H7 (cell line): ENCODE measurements around the gene RNF111. TPM values are rescaled to one million over a fixed set of nuclear protein-coding genes. Genes with fewer than 3 reads are reported as not detected.

Experiments
- DNase-seq: peaks from one replicate; pipeline ENCODE4 v3.0.0; 2012
- H3K27me3 ChIP-seq: 2 replicates; pipeline ENCODE4 v1.6.0; 2011; ENCODE audit warnings: mild to moderate bottlenecking, low read length; ENCODE audit not compliant: control insufficient read depth, insufficient read depth
- H3K36me3 ChIP-seq: replicated peaks from 2 replicates; pipeline ENCODE4 v1.5.1; 2011; ENCODE audit warnings: low read length; ENCODE audit not compliant: control insufficient read depth, insufficient read depth
- H3K4me3 ChIP-seq: 2 replicates; pipeline ENCODE4 v1.5.1; 2011; ENCODE audit warnings: low read depth, mild to moderate bottlenecking, control low read depth, low read length, moderate library complexity; ENCODE audit not compliant: insufficient read depth
- total RNA-seq: library from RNA; depleted of rRNA; stranded (reverse); fragments of >200 nt; shearing (Covaris generic); gene quantifications from 2 replicates; pipeline ENCODE4 v1.2.3, GENCODE V29; 2014; rRNA removed

Gene RNF111
- 13.8 and 19.0 TPM in 2 replicates for total RNA-seq

DNA sequence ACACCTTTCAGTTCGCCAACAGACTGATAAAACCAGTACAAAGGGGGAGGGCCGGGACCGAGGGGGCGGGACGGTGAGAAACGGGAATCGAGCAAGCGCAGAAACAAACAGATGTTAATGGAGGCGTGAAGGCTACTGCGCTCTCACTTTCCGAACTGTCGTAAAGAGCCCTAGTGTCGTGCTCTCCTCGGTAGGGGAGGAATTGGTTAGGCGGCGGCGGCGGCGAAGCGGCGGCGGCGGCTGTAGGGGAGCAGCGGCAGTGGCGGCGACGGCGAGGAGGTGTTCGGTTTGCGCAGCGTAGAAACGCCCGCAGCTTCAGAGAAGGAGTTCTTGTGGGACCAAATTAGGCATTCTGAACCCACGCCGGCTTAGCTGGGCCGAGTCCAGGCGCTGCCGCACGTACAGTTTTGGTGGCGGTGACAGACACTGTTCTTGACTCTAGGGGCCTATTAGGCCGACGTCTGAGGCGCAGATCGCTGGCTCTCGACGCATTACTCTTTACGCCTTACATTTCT is at the start of gene RNF111:
Gene RNF111, plus strand, starts transcription at position 173 of the 515 bp plus-strand sequence. CDS start 43,160 bp downstream, outside the sequence.
- H3K27me3 ChIP-seq, result no peaks in the 10 kb centered on the region
- H3K4me3 ChIP-seq, result peak within 1 kb of the TSS; percentile 96
- peak; percentile 89 for DNase-seq
- no peaks in the 10 kb centered on the region; the same call in none of the 2 replicates for H3K36me3 ChIP-seq

DNA sequence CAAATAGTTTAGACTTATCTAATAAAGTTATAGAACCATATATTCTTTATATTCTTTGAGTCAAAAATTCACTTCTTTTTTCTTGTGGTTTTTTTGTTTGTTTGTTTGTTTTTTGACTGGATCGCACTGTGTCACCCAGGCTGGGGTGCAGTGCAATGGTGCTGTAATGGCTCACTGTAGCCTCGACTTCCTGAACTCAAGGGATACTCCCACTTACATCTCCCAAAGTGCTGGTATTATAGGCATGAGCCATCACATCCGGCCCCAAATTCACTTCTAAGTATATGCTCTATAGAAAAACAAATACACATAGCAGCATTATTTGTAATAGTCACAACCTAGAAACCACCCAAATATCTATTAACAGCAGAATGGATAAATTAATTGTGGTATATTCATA is 40.3 kb upstream of the RNF111 start:
- no peaks in the 10 kb centered on the region for H3K27me3 ChIP-seq

GRCh38 chr15:58951388-58952007 is 36.0 kb upstream of the RNF111 start:
- DNase-seq, result no peak
- H3K36me3 ChIP-seq, result no peaks in the 10 kb centered on the region
- H3K27me3 ChIP-seq, result no peaks in the 10 kb centered on the region
- H3K4me3 ChIP-seq, result no peak overlapping the region

More for the DNA sequence above, 40.3 kb upstream of the RNF111 start:
- no peak overlapping the region for H3K4me3 ChIP-seq
- no peaks in the 10 kb centered on the region for H3K36me3 ChIP-seq
- DNase-seq, result no peak

DNA sequence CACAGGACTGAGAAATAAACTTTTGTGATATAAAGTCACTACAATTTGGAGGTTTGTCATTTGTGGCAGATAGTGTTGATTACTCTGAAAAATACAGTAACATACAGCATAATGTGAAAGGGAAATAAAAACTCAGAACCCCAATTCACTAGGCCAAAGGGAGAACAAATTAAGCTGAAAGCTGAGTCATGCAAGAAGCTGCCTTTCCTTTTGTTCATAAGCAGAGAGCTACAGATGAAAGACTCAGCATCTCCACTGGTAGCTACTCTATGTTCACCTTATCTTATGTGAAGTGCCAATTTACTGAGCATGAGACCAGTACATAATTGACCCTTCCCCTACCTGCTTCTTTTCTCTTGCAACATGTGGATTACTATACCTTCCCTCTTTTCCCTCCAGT is 34.7 kb upstream of the RNF111 start:
- H3K36me3 ChIP-seq, result no peaks in the 10 kb centered on the region
- H3K4me3 ChIP-seq, result no peak overlapping the region
- H3K27me3 ChIP-seq, result no peaks in the 10 kb centered on the region
- no peak for DNase-seq

DNA sequence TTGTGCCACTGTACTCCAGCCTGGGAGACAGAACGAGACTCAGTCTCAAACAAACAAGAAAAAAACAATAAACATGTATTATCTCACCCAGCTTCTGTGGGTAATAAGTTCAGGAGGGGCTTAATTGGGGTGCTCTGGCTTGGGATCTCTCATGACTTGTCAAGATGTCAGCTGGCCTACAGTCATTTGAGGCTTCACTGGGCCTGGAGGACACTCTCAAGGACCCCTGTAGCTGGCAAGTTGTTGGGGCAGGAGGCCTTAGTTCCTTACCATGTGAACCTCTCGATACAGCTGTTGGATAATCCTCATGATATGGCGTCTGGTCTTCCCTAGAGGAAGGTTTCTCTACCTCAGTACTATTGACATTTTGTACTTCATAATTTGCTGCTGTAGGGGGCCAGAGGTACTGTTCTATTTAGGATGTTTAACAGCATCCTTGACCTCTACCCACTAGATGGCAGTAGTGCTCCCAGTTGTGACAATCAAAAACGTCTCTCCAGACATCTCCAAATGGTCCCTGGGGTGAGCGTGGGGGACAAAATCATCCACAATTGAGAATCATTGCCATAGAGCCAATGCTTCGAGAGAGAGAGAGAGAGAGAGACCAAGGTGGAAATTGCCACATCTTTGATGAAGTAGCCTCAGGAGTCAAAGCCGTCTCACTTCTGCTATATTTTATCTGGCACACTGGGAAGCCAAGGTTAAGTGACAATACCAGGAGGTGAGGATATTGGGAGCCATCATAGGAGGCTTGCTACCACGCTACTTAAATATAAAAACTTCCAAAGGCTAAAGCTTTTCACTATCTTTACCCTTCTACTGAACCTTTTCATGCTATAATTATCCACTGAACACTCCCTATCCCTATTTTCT is 30.1 kb upstream of the RNF111 start:
- H3K36me3 ChIP-seq, result no peaks in the 10 kb centered on the region
- H3K27me3 ChIP-seq, result no peaks in the 10 kb centered on the region
- peak; percentile 55 for DNase-seq
- no peak overlapping the region for H3K4me3 ChIP-seq

DNA sequence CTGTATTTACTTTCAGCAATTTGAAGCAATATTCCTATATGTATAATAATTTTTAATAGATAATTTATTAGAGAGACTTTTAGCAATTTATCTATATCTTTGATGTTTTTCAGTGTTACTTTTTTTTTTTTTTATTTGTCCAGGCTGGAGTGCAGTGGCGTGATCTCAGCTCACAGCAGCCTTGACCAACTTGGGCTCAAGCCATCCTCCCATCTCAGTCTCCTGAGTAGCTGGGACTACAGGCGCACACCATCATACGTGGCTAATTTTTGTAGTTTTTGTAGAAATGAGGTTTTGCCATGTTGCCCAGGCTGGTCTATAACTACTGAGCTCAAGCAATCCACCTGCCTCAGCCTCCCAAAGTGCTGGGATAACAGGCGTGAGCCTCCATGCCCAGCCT is 28.7 kb upstream of the RNF111 start:
- DNase-seq, result no peak
- no peaks in the 10 kb centered on the region for H3K36me3 ChIP-seq
- H3K27me3 ChIP-seq, result no peaks in the 10 kb centered on the region
- no peak overlapping the region for H3K4me3 ChIP-seq

GRCh38 chr15:58962136-58962535 is 25.3 kb upstream of the RNF111 start:
- no peak for DNase-seq
- Histone ChIP-seq H3K27me3 (no peaks in the 10 kb centered on the region), H3K4me3 (no peak overlapping the region), H3K36me3 (no peaks in the 10 kb centered on the region)

DNA sequence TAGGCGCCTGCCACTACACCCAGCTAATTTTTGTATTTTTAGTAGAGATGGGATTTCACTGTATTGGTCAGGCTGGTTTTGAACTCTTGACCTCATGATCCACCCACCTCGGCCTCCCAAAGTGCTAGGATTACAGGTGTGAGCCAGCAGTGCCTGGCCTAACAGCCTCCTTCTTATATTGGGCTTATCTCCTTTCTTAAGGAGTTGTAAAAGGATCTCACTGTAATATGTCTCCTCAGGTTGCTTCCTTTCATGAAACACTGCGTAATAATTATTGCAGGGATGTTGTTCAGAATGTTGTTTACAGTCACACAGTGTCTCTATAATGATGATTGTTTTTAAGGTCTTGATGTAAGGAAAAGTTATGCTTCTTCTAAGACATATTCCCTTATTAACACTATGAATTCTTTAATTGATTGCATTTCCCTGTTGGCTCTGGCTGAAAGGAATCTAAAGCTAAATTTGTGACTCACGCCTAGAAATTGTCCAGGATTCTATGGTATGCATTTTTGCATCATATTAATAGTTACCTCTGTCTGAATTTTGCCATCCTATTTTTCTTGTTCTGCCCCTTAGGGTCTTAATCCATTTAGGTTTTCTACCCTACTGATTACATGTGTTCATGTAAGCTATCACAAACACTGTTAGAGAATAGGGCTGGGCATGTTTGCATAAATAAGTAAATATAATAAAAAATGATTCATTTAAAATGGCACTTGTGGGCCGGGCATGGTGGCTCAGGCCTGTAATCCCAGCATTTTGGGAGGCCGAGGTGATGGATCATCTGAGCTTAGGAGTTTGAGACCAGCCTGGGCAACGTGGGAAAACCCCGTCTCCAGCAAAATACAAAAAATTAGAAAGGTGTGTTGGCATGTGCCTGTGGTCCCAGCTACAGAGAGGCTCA is 24.5 kb upstream of the RNF111 start:
- DNase-seq, result no peak
- H3K4me3 ChIP-seq, result no peak overlapping the region
- no peaks in the 10 kb centered on the region for H3K27me3 ChIP-seq
- no peaks in the 10 kb centered on the region for H3K36me3 ChIP-seq

DNA sequence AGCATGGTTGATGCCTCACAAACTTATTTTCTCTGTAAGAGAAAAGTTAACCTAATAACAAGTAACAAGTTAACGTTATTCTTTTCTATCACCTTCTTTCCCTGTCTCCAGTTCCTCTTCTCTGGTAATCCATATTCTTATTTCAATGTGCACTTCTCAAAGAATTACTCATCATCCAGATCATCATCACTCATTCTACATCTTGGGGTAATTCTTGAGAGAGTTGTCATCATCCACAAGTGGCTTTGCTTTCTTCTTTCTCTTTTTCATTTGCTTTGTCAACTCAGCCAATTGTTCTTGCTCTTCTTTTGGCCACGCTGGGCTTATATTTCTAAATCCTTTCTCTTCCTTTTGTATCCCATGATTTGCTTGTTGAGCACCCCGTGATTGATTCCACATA is 20.8 kb upstream of the RNF111 start:
- Histone ChIP-seq H3K4me3 (no peak overlapping the region), H3K36me3 (no peaks in the 10 kb centered on the region), H3K27me3 (no peaks in the 10 kb centered on the region)
- no peak for DNase-seq

GRCh38 chr15:58967479-58967878 is 20.0 kb upstream of the RNF111 start:
- no peaks in the 10 kb centered on the region for H3K27me3 ChIP-seq
- DNase-seq, result no peak
- no peaks in the 10 kb centered on the region for H3K36me3 ChIP-seq
- no peak overlapping the region for H3K4me3 ChIP-seq

DNA sequence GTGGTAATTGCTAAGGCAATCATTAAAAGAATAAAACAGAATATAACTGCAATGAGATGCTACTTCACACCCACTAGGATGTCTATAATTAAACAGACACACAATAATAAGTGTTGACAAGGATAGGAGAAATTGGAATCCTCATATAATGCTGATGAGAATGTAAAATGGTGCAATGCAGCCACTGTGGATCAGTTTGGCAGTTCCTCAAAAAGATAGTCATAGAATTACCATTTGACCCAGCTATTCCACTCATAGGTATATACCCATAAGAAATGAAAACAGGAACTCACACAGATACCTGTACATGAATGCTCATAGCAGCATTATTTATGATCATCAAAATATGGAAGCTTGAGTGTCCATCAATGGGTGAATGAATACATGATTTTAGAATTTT is 9.6 kb upstream of the RNF111 start:
- no peak for DNase-seq
- H3K4me3 ChIP-seq, result no peak overlapping the region
- no peaks in the 10 kb centered on the region for H3K36me3 ChIP-seq
- no peaks in the 10 kb centered on the region for H3K27me3 ChIP-seq

DNA sequence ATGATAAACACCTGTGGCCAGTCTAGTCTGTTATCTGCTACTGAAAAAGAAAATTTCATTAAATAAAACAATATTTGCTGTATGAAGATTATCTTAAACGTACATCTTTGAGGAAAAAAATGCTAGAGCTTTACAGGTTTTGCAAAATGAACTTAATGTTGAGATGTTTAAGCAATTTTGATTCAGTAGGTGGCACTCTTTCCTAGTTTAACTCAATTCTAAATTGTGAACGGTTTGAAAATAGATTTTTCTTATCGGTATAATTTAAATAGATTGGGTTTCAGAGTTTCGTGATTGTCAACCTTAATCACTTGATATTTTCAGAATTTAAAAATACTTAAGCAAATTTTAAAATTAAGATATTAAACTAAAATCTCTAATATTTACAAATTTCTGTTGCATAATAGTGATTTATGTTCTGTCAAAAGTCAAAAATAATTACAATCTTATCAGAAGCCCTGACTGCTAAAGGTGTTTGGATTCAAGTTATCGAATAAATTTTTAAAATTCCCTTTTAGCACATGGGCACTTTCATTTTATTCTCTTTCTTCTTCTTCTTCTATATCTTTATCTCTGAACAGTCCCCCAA is 7.0 kb upstream of the RNF111 start:
- no peak for DNase-seq
- Histone ChIP-seq H3K36me3 (no peaks in the 10 kb centered on the region), H3K4me3 (no peak overlapping the region), H3K27me3 (no peaks in the 10 kb centered on the region)

DNA sequence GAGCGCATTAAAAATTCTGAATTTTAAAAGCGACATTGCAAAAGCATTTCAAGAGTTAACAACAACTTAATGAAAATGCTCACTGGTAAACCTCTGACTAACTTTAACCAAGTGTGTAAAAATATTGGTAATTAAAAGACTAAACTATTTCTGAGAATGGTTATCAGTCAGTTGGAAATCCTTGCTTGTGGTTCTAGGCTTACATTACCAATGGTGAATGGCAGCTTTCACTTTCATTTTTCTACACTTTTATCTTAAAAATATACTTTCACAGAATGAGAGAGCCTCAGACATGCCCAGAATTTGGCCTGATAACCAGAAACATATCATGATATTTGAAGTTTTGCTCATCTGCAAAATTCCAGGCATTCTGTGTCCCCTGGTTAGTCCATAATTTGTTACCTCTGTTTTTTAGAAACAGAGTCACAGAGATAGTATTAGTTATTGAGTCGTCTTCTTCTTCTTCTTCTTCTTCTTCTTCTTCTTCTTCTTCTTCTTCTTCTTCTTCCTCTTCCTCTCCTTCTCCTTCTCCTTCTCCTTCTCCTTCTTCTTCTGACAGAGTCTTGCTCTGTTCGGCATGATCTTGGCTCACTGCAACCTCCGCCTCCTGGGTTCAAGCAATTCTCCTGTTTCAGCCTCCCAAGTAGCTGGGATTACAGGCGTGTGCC is 5.5 kb upstream of the RNF111 start:
- Histone ChIP-seq H3K36me3 (no peaks in the 10 kb centered on the region), H3K27me3 (no peaks in the 10 kb centered on the region), H3K4me3 (no peak overlapping the region)
- DNase-seq, result no peak

DNA sequence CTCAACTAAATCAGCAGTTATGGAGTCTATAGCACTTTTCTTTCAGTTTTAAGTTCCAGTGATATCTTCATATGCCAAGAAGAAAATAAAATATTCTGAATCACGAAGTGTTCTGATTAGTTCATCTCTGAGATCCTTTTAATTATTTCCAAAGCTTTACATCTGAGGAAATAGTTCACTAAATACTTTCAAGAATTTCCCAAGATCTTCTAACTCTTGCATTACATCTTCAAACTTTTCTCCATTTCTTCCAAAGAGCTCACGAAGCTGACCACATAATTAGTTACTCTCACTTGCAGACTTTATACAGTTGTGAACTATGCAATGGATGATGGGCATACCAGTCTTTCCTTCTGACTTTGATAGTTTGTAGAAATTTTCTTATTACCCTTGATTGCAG is 4.2 kb upstream of the RNF111 start:
- no peaks in the 10 kb centered on the region for H3K27me3 ChIP-seq
- no peak overlapping the region for H3K4me3 ChIP-seq
- DNase-seq, result no peak
- H3K36me3 ChIP-seq, result no peaks in the 10 kb centered on the region
